ENCODE data around the gene SLCO3A1.

Gene SLCO3A1

GRCh38 chr15:92003515-92004067, 150.1 kb downstream of the SLCO3A1 start:
- DNase-seq (ENCODE audit: low read depth), result no peak

- no peak for DNase-seq (ENCODE audit: low read depth)
Observed at GRCh38 chr15:92005154-92005553, 151.6 kb downstream of the SLCO3A1 start.

GRCh38 chr15:92006186-92007028, 152.9 kb downstream of the SLCO3A1 start:
- no peak for DNase-seq (ENCODE audit: low read depth)

- DNase-seq (ENCODE audit: low read depth), result no peak
Observed at GRCh38 chr15:92009162-92009561, 155.7 kb downstream of the SLCO3A1 start.

- no peak for DNase-seq (ENCODE audit: low read depth)
Observed at GRCh38 chr15:92011611-92012367, 158.3 kb downstream of the SLCO3A1 start.

GRCh38 chr15:92012368-92012629, 158.8 kb downstream of the SLCO3A1 start:
- DNase-seq (ENCODE audit: low read depth), result no peak

GRCh38 chr15:92012881-92013280, 159.4 kb downstream of the SLCO3A1 start:
- no peak for DNase-seq (ENCODE audit: low read depth)

- no peak for DNase-seq (ENCODE audit: low read depth)
Observed at GRCh38 chr15:92014281-92015030, 160.9 kb downstream of the SLCO3A1 start.

GRCh38 chr15:92017882-92018534, 164.5 kb downstream of the SLCO3A1 start:
- no peak for DNase-seq (ENCODE audit: low read depth)

- no peak for DNase-seq (ENCODE audit: low read depth)
Observed at GRCh38 chr15:92018535-92019239, 165.2 kb downstream of the SLCO3A1 start.

- DNase-seq (ENCODE audit: low read depth), result no peak
Observed at GRCh38 chr15:92019706-92020105, 166.2 kb downstream of the SLCO3A1 start.

- no peak for DNase-seq (ENCODE audit: low read depth)
Observed at GRCh38 chr15:92020207-92020606, 166.7 kb downstream of the SLCO3A1 start.

GRCh38 chr15:92020804-92021203, 167.3 kb downstream of the SLCO3A1 start:
- DNase-seq (ENCODE audit: low read depth), result no peak

- DNase-seq (ENCODE audit: low read depth), result no peak
Observed at GRCh38 chr15:92021792-92022191, 168.3 kb downstream of the SLCO3A1 start.

- DNase-seq (ENCODE audit: low read depth), result no peak
Observed at GRCh38 chr15:92023965-92024364, 170.5 kb downstream of the SLCO3A1 start.

- DNase-seq (ENCODE audit: low read depth), result no peak
Observed at GRCh38 chr15:92025706-92026270, 172.3 kb downstream of the SLCO3A1 start.

- DNase-seq (ENCODE audit: low read depth), result no peak
Observed at GRCh38 chr15:92028389-92028724, 174.8 kb downstream of the SLCO3A1 start.

- DNase-seq (ENCODE audit: low read depth), result no peak
Observed at GRCh38 chr15:92029767-92030166, 176.3 kb downstream of the SLCO3A1 start.

- no peak for DNase-seq (ENCODE audit: low read depth)
Observed at GRCh38 chr15:92033314-92033713, 179.8 kb downstream of the SLCO3A1 start.

- no peak for DNase-seq (ENCODE audit: low read depth)
Observed at GRCh38 chr15:92033723-92034122, 180.2 kb downstream of the SLCO3A1 start.

GRCh38 chr15:92034227-92034626, 180.7 kb downstream of the SLCO3A1 start:
- DNase-seq (ENCODE audit: low read depth), result no peak
